Kidney epithelial cell (primary cell): Measurements from ENCODE around the gene EID3. TPM values are rescaled to one million over a fixed set of nuclear protein-coding genes. Genes with fewer than 3 reads are reported as not detected.
"Not testable (repeated sequence)": the region's sequence is repeated elsewhere in the genome, so short reads cannot be mapped to it uniquely, and the experiment has no call there.

Experiments used
- DNase-seq: peaks from one replicate; pipeline ENCODE4 v3.0.0-alpha.2; 2010; ENCODE audit warnings: low read depth
- H3K27me3 ChIP-seq: 2 replicates; pipeline ENCODE4 v1.6.0; 2011; ENCODE audit warnings: low read length; ENCODE audit not compliant: control insufficient read depth, insufficient read depth
- H3K36me3 ChIP-seq: 2 replicates; pipeline ENCODE4 v1.5.1; 2011; ENCODE audit warnings: low read length; ENCODE audit not compliant: control insufficient read depth, insufficient read depth
- H3K4me3 ChIP-seq: 2 replicates; pipeline ENCODE4 v1.5.1; 2011; ENCODE audit warnings: low read depth, mild to moderate bottlenecking, control low read depth, low read length
- CTCF ChIP-seq: IDR thresholded peaks from 2 replicates; pipeline ENCODE4 v1.5.1; 2011; ENCODE audit warnings: mild to moderate bottlenecking, moderate library complexity, low read length, control low read depth, inconsistent platforms; ENCODE audit not compliant: insufficient read depth, poor library complexity, severe bottlenecking
- total RNA-seq: library from RNA; depleted of rRNA; stranded (reverse); fragments of >200 nt; gene quantifications from 2 replicates; pipeline ENCODE4 v1.2.3, GENCODE V29; 2015

Gene EID3
- total RNA-seq, 1 donor from 2014 or later = 2.9 TPM

- H3K27me3 ChIP-seq = no peaks in the 10 kb centered on the region
- DNase-seq = no peak
- no peak for TF ChIP-seq CTCF
- H3K4me3 ChIP-seq = no peak overlapping the region
- H3K36me3 ChIP-seq = no peaks in the 10 kb centered on the region
Measured at GRCh38 chr12:104323899-104324298, 20.4 kb downstream of the EID3 start.

GRCh38 chr12:104328278-104328677 is 24.7 kb downstream of the EID3 start:
- H3K4me3 ChIP-seq, H3K27me3 ChIP-seq, H3K36me3 ChIP-seq, DNase-seq: not testable (repeated sequence)

- no peak for TF ChIP-seq CTCF
- Histone ChIP-seq H3K27me3 (no peaks in the 10 kb centered on the region), H3K36me3 (no peaks in the 10 kb centered on the region), H3K4me3 (no peak overlapping the region)
- no peak for DNase-seq
Measured at GRCh38 chr12:104328790-104329189, 25.3 kb downstream of the EID3 start.

GRCh38 chr12:104329707-104330532 is 26.4 kb downstream of the EID3 start:
- H3K36me3 ChIP-seq = no peaks in the 10 kb centered on the region
- no peak for DNase-seq
- TF ChIP-seq CTCF = no peak
- no peak overlapping the region for H3K4me3 ChIP-seq
- no peaks in the 10 kb centered on the region for H3K27me3 ChIP-seq

GRCh38 chr12:104331376-104331775 is 27.8 kb downstream of the EID3 start:
- no peaks in the 10 kb centered on the region for H3K36me3 ChIP-seq
- TF ChIP-seq CTCF = no peak
- no peak for DNase-seq

GRCh38 chr12:104332273-104332672 is 28.7 kb downstream of the EID3 start:
- not testable (repeated sequence) for DNase-seq, H3K27me3 ChIP-seq, H3K36me3 ChIP-seq

More at GRCh38 chr12:104331376-104331775, 27.8 kb downstream of the EID3 start:
- Histone ChIP-seq H3K4me3 (no peak overlapping the region), H3K27me3 (no peaks in the 10 kb centered on the region)

GRCh38 chr12:104333692-104334255 is 30.2 kb downstream of the EID3 start:
- no peak for DNase-seq
- Histone ChIP-seq H3K36me3 (no peaks in the 10 kb centered on the region), H3K27me3 (no peaks in the 10 kb centered on the region), H3K4me3 (no peak overlapping the region)
- no peak for TF ChIP-seq CTCF

More at GRCh38 chr12:104332273-104332672, 28.7 kb downstream of the EID3 start:
- not testable (repeated sequence) for H3K4me3 ChIP-seq
